SK-N-SH (cell line): Measurements from ENCODE around the gene SLC38A3.

ENCODE experiments used
- GABPA ChIP-seq: IDR thresholded peaks from 2 replicates; pipeline ENCODE4 v1.4.0; 2012; ENCODE audit warnings: low read depth, mild to moderate bottlenecking
- MEF2A ChIP-seq: IDR thresholded peaks from 2 replicates; pipeline ENCODE4 v1.4.0; 2012; ENCODE audit warnings: low read depth, borderline replicate concordance
- POLR2AphosphoS5 ChIP-seq: IDR thresholded peaks from 2 replicates; pipeline ENCODE4 v1.6.1; 2012; ENCODE audit warnings: low read depth, low read length
- RCOR1 ChIP-seq: fragments of 150-350 bp; IDR thresholded peaks from 2 replicates; pipeline ENCODE4 v1.6.1; 2017; ENCODE audit warnings: antibody characterized with exemption, low read length
- TAF1 ChIP-seq: IDR thresholded peaks from 2 replicates; pipeline ENCODE4 v1.6.1; 2012; ENCODE audit warnings: low read depth, mild to moderate bottlenecking, low read length, moderate library complexity, borderline replicate concordance
- TF ChIP-seq, protein P1 (sequence below): fragments of 200-600 bp; sonication (generic); IDR thresholded peaks from 2 replicates; pipeline ENCODE4 v1.6.1; 2017; ENCODE audit warnings: antibody characterized with exemption, mild to moderate bottlenecking, moderate library complexity

DNA sequence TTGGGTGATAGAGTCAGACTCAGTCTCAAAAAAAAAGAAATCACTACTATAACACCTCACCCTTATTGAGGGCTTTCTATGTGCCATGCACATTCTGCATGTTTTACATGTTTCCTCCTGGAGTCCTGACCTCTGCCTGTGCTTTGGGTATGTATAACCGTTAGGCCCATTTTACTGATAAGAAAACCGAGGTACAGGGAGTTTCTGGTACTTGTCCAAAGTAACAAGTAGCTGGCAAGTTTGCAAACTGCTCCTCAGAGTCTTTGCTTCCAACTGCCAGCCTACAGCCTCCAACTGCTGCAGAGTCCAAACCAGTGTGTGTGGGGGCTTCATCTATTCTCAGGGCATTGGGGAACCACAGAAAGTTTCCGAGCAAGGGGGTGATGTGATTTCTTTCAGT lies 27.2 kb downstream of the SLC38A3 start:
- no peak for TF ChIP-seq MEF2A
- no peak for TF ChIP-seq POLR2AphosphoS5
- no peak for TF ChIP-seq TAF1
- TF ChIP-seq, protein P1, sequence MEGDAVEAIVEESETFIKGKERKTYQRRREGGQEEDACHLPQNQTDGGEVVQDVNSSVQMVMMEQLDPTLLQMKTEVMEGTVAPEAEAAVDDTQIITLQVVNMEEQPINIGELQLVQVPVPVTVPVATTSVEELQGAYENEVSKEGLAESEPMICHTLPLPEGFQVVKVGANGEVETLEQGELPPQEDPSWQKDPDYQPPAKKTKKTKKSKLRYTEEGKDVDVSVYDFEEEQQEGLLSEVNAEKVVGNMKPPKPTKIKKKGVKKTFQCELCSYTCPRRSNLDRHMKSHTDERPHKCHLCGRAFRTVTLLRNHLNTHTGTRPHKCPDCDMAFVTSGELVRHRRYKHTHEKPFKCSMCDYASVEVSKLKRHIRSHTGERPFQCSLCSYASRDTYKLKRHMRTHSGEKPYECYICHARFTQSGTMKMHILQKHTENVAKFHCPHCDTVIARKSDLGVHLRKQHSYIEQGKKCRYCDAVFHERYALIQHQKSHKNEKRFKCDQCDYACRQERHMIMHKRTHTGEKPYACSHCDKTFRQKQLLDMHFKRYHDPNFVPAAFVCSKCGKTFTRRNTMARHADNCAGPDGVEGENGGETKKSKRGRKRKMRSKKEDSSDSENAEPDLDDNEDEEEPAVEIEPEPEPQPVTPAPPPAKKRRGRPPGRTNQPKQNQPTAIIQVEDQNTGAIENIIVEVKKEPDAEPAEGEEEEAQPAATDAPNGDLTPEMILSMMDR: no peak
- TF ChIP-seq GABPA: no peak
- TF ChIP-seq RCOR1: no peak
